HG03442 (cell line): Measurements from ENCODE around the gene GPATCH4.
"Not testable (repeated sequence)": the region's sequence is repeated elsewhere in the genome, so short reads cannot be mapped to it uniquely, and the experiment has no call there.

Source experiments
- ATAC-seq: cut with Tn5 transposase; IDR thresholded peaks from one replicate; pipeline ENCODE4 v1.9.1; 2021; ENCODE audit warnings: mild to moderate bottlenecking, moderate library complexity; ENCODE audit not compliant: unreplicated experiment

Gene GPATCH4

DNA sequence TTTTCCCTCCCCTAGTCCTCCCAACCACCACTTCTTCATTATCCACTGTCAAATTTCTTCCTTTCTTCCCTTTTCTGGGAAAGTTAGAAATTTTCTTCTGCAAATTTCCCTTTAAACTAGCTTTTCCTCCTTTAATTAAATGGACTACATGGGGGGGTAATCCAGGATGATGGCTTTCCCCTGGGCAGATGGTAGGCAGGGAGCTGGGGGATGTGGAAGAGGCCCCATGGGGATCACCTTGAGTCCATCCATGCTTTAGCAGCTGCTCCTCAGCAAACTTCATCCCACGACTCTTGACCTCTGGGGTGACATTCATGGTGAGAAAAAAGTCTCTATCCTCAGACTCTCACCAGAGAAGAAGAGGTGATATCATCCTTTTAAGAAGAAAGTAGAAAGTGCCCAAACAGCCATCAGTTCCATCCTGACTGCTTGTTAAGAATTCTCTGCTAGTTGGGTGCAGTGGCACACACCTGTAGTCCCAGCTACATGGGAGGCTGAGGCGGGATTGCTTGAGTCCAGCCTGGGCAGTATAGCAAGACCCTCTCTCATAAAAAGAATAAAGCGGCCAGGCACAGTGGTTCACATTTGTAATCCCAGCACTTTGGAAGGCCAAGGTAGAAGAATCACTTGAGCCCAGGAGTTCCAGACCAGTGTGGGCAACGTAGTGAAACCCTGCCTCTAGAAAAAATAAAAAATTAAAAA, 2.4 kb downstream of the GPATCH4 start:
- no peak for ATAC-seq

DNA sequence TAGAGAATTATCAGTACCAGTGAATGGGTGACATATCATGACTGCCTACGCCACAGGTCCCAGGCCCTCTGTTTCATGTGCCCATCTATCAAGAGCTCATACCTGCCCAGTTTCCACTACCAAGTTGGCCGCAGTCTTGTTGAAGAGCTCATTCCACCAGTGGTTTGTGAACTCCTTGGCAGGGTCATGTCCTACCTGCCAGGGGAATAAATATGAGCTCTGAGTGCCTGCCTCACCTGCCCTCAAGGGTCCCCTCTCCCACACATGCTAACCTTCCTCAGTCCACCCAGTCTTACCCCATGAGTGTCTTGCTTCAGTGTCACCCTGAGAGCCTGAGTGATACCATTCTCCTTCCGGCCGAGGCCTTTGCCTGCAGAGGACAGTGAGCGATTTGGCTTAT, 3.2 kb downstream of the GPATCH4 start:
- no peak for ATAC-seq

DNA sequence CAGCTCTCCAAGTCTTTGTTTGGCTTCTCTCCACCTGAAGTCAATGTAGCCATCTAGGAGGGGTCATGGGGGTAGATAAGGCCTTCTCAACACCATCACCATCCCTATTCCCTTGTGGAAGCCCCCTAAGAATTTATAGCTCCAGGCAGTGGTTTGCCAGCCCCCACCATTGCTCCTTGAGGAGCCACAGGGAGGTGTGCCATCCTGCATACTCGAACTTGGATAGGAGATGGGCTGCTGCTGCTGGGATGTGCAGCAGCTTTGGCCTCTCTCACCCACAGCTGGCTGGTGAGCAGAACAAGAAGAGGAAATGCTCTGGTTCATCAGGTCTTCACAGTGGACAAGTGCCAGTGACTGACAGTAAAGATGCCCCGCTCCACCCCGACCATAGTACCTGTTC, 4.9 kb downstream of the GPATCH4 start:
- no peak for ATAC-seq

DNA sequence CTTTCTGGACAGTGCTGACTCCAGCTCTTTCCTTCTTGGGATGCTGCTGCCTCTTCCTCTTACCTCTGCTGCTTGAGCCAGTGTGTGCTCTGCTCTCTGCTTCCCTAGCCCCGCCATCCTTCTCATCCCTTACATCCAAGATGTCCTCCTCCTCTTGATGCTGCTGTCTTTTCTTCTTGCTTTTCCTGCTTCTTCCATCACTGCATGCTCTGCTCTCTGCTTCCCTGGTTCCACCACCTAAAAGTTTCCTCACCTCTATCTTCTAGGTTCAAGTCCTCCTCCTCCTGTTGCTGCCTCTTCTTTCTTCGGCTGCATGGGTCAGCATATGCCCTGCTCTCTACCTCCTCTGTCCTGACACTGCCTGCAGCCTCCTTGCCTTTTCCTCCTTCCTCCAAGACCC, 6.3 kb downstream of the GPATCH4 start:
- no peak for ATAC-seq

DNA sequence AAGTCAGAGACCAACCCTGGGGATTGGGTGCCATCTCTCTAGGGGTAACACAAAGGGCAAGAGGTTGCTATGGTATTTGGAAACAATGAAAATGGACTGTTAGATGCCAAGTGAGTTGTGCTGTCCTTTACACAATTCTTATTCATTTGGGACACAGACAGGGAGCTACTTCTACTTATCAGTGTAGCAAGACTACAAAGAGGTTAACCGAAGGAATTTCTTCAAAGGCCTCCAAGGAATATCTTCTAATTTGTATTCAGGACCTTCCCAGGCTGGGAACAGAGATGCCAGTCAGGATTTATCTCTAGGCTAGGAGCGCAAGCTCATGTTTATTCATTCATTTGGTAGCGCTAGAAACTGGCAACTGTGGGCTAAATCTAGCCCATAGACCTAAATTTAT, 7.1 kb downstream of the GPATCH4 start:
- no peak for ATAC-seq

DNA sequence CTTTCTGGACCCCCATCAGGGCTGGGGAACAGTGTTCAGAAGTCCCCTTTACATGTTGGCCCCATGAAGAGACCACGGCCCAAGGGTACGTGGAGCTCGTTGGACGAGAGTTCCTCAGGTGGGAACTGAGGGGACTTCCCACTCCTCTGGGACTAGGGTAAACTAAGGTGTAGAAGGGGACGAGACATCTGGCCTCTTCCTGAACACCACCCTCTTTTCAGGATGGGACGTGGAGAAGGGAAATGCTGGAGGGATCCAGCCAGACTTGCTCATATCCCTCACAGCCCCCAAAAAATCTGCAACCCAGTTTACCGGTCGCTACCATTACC, 7.7 kb downstream of the GPATCH4 start:
- no peak for ATAC-seq

DNA sequence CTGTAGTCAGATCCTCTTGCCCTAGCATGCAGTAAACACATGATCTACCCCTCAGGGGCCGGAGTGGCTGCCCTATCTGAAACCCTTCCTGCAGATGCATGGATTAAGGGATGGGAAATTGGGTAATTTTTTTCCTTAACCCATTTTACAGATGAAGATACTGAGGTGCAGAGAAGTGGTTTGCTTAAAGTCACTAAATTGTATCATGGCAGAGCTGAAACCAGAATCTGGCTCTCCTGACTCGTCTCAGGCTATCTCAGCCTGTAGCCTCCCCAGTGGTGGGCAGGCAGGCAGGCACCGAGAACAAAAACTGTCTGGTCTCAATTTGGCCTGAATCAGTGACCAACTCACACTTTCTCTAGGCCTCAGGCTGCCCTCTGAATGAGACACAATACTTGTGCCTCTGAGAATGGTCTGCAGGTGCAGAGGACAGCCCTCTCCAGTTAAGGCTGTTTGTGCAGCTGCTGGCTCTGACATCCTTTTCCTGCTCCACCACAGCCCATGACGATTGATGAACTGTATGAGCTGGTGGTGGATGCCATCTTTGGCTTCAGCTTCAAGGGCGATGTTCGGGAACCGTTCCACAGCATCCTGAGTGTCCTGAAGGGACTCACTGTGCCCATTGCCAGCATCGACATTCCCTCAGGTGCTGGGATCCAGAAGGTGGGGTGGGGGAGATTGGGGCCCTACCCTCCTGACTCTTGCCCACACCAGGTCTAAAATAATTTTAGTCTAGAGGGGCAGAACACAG, 8.2 kb downstream of the GPATCH4 start:
- ATAC-seq, result no peak

GRCh38 chr1:156592158-156592909, 8.9 kb downstream of the GPATCH4 start:
- peak; percentile 14 for ATAC-seq

GRCh38 chr1:156591432-156592157, 9.7 kb downstream of the GPATCH4 start, which contains the start of gene NAXE:
Gene NAXE (plus strand): TSS chr1:156591776. CDS start chr1:156591805, 29 bp downstream.
- ATAC-seq, result peak; percentile 82

DNA sequence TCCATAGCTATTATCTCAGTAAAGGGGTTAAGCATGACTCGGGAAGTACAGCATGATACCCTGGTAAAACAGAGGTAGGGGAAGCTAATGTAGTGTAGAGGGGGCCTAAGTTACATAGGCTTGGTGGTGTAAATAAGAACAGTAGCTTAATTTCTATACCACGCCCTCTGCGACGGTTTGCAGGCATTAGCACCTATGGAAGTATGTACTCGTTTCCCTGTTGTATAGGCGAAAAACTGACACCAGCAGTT, 10.2 kb downstream of the GPATCH4 start:
- no peak for ATAC-seq

GRCh38 chr1:156590326-156591180, 10.7 kb downstream of the GPATCH4 start:
- ATAC-seq, result no peak

DNA sequence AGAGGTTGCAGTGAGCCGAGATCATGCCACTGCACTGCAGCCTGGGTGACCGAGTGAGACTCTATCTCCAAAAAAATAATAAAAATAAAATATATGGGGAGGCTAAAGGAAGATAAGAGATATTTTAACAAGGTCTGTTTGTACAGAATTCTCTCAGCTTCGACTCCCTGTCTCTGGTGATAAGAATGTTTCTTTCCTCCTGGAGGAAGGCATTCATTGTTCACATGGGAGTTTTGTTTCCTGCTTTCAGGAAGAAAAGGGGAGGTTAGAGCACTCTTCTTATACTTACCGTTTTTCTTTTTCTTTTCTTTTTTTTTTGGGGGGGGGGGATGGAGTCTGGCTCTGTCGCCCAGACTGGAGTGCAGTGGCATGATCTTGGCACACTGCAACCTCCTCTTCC, 11.7 kb downstream of the GPATCH4 start:
- ATAC-seq, result no peak

DNA sequence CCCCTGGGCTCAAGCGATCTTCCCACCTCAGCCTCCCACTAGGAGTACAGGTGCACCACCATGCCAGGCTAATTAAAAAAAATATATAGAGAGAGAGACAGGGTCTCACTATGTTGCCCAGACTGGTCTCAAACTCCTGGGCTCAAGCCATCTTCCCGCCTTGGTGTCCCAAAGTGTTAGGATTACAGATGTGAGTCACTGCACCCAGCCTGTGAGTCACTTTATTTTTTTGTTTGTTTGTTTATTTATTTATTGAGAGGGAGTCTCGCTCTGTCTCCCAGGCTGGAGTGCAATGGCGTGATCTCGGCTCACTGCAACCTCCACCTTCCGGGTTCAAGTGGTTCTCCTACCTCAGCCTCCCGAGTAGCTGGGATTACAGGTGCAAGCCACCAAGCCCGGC, 13.4 kb downstream of the GPATCH4 start:
- not testable (repeated sequence) for ATAC-seq

GRCh38 chr1:156586892-156587477, 14.3 kb downstream of the GPATCH4 start:
- no peak for ATAC-seq

DNA sequence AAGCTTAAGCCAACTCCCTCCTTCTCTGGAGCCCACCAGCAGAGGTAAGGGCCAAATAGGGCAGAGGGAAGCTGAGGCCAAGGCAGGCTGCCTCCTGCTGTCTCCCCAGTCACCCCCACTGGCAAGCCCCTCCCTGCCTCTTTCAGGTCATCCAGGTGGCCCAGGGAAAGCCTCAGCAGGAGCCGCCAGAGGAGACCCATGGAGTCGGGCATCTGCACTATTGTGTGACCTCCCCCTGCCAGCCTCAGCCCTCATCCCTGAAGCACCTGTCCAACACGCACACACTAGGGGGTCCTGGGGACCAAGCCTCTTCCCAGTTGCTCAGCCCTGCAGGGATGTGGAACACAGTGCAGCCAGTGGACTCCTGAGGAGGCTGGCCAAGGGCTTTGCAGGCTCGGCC, 15.0 kb downstream of the GPATCH4 start:
- no peak for ATAC-seq

DNA sequence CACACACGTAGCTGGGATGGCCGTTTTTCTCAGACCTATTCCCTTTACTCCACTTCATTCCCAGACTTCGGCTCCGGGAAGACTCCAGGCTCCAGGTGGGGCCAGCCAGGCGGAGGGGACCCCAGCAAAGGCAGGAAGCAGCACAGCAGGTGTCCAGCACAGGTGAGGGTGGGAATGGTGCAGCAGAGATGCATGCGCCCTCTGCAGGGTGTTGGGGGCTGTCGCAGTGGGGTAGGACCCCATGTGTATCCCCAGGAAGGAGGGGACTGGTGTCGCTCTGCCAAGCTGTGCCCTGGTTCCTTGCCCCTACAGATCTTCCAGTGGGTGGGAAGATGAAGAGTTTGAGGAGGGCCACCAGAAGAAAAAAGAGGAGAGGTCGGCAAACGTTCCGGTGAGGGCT, 16.5 kb downstream of the GPATCH4 start:
- ATAC-seq, result no peak

DNA sequence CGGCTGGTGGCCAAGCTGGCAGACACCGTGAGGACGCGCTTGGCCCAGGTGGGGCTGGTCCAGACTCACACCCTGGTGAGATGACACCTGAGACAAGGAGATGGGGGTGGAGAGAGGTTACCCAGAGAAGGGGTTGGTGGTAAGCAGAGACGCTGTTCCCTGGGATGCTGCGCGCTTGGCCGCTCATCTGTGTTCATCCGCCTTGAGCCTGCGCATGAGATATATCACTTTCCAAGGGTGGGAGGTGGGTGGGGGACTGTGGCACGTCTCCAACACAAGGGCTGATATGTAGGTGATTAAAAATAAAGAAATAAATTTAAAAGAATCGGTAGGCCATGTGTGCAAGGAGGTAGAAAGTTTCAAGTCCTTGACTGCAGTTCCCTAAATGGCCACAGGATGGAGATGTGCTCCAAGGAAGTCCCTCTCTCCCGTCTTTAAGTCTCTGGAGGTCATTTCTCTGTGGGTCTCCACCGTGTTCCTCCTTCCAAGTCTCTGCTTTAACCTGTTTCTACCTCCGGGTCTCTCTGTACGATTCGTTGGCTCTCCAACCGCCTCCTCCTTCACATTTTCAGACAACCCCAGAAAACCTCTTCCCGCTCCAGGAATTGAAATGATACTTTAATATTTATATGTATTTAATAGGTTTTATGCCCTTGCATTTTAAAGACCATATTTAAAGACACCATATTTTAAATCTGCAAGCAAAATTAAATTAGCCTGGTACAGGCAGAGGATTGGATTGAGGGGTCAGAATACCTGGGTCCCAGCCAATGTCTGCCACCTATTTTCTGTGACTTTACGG, 17.3 kb downstream of the GPATCH4 start:
- ATAC-seq, result no peak

DNA sequence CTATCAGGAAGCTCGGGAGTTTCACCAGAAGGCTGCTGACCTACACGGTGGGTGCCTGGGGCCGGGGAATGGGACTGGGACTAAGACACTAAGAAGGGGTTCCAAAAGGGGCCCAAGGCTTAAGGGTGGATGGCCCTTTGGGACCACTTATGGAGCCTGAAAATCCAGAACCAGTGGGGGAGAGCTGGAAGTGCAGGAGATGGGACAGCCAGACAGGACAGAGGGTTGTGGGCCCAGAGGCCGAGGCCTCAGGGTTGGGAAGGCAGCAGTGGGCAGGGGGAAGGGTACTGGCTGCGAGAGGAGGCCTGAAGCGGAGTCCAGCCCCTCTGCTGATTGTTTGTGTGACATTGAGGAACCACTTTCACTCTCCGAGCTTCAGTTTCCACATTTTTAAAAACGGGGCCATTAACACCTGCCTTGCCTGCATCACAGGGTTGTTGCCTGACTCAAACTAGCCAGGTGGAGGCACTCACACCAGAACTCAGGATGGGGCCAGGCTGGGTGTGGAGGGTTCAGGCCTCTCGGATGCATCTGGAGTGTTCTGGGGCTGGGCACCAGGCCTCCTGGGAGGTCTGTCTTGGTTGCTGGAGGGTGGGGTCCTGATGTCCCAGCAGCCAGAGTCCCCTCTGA, 18.8 kb downstream of the GPATCH4 start:
- no peak for ATAC-seq
